K562 (cell line): ENCODE data around the gene ARHGEF12. TPM values are rescaled to one million over a fixed set of nuclear protein-coding genes. Genes with fewer than 3 reads are reported as not detected.

Source experiments
- ARID1B ChIP-seq: fragments of 450-650 bp; IDR thresholded peaks from 2 replicates; pipeline ENCODE4 v1.6.1; 2016; ENCODE audit warnings: antibody characterized with exemption, mild to moderate bottlenecking, inconsistent platforms
- ATF3 ChIP-seq, 2 experiments: fragments of 450-650 bp in 1 of 2; sonication (generic) in 1 of 2; formaldehyde crosslinking in 1 of 2; IDR thresholded peaks in 1 of 2; conservative IDR thresholded peaks in 1 of 2; 2 replicates each; pipeline versions ENCODE4 v1.6.1 to v1.8.1; 2016 to 2023; ENCODE audit warnings: mild to moderate bottlenecking in 2 of 2, moderate library complexity in 2 of 2, inconsistent platforms in 1 of 2, missing genetic modification reagents in 1 of 2
- BRD9 ChIP-seq: fragments of 450-650 bp; IDR thresholded peaks from 2 replicates; pipeline ENCODE4 v1.6.1; 2018; ENCODE audit warnings: low read depth; ENCODE audit not compliant: partially characterized antibody
- CXXC5 ChIP-seq: fragments of 250-450 bp; sonication (Bioruptor Pico); IDR thresholded peaks from 2 replicates; pipeline ENCODE4 v1.8.0; 2022; ENCODE audit warnings: inconsistent platforms, mild to moderate bottlenecking, moderate library complexity
- EP400 ChIP-seq: fragments of 450-650 bp; IDR thresholded peaks from 2 replicates; pipeline ENCODE4 v1.6.1; 2017; ENCODE audit warnings: antibody characterized with exemption, mild to moderate bottlenecking, moderate library complexity
- ILK ChIP-seq: fragments of 450-650 bp; IDR thresholded peaks from 2 replicates; pipeline ENCODE4 v1.6.1; 2016; ENCODE audit warnings: missing genetic modification characterization, low read depth, mild to moderate bottlenecking, missing compliant biosample characterization, moderate library complexity, borderline replicate concordance
- SOX6 ChIP-seq: fragments of 450-650 bp; IDR thresholded peaks from 2 replicates; pipeline ENCODE4 v1.6.1; 2014; ENCODE audit warnings: mild to moderate bottlenecking
- TCF7L2 ChIP-seq: fragments of 150-350 bp; IDR thresholded peaks from 2 replicates; pipeline ENCODE4 v1.6.1; 2016; ENCODE audit warnings: low read depth, mild to moderate bottlenecking, low read length, moderate library complexity
- ZBTB40 ChIP-seq, 2 experiments: fragments of 450-650 bp in 1 of 2; sonication (generic) in 1 of 2; formaldehyde crosslinking in 1 of 2; IDR thresholded peaks; 2 replicates each; pipeline versions ENCODE4 v1.7.1 to v1.9.0; 2016 to 2022; ENCODE audit warnings: inconsistent platforms in 1 of 2, mild to moderate bottlenecking in 1 of 2, missing genetic modification reagents in 1 of 2
- ZC3H8 ChIP-seq: fragments of 450-650 bp; IDR thresholded peaks from 2 replicates; pipeline ENCODE4 v1.6.1; 2017
- ZNF512 ChIP-seq: IDR thresholded peaks from 2 replicates; pipeline ENCODE4 v1.6.1; 2016; ENCODE audit warnings: missing genetic modification characterization, missing compliant biosample characterization
- polyA plus RNA-seq, 8 experiments: library from polyadenylated mRNA; depleted of rRNA in 4 of 8; stranded (reverse) in 5 of 8; unstranded in 3 of 8; fragments of >200 nt; fragmentation: Nextera tagmentation in 2 of 8; fragmentation: Illumina TruSeq in 1 of 8; extraction: Ambion mirVana in 2 of 8; extraction: Trizol in 1 of 8; gene quantifications; 2 replicates each; pipeline versions ENCODE4 v1.2.1 to v1.2.3, GENCODE V29; 2011 to 2014; ENCODE audit warnings: inconsistent platforms in 1 of 8, missing spikeins in 1 of 8
- total RNA-seq, 7 experiments: library from RNA; depleted of rRNA in 6 of 7; stranded (reverse); fragments of >200 nt in 6 of 7; fragmentation: Illumina TruSeq in 2 of 7; extraction: Trizol in 2 of 7; gene quantifications; 2 replicates each; pipeline versions ENCODE4 v1.2.1 to v1.2.3, GENCODE V29; 2011 to 2021; ENCODE audit warnings: low replicate concordance in 1 of 7
- TF ChIP-seq, protein P1 (sequence below): sonication (generic); formaldehyde crosslinking; IDR thresholded peaks from 2 replicates; pipeline ENCODE4 v1.8.0; 2023; ENCODE audit warnings: mild to moderate bottlenecking, missing genetic modification reagents
- TF ChIP-seq, protein P2 (sequence below): sonication (generic); formaldehyde crosslinking; IDR thresholded peaks from 2 replicates; pipeline ENCODE4 v1.8.0; 2022; ENCODE audit warnings: mild to moderate bottlenecking, missing genetic modification reagents

ARHGEF12 gene
- total and polyA plus RNA-seq, 9 of the 15 experiments (the other 6 are each of a cell fraction or from before 2014, with no cell fraction given) = 3.5 to 51.7 (median 29.5) TPM

DNA sequence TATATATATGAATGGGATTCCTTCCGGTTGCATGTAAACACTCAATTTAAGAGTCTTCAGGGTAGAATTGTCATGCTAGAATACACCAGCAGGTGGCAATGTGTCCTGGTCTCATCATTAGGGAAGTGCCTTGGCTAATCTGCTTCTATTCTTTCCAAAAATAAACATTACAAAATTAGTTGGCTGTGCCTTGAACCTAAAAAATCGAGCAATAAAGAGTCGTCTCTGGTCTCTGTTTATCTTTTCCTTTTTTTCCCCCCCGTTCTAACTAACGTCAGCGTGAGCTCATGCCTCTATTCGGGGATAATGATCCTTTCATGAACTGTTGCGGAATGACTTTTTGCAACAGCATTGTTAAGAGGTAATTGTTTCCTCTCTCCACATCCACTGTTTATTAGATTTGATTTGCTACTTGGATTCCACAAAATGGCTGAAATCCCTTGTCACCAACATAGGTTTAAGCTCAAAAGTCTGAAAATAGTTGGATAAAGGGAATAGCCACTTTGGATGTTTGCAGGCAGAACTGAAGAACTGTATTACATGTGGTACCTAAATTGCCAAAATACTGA lies 1.2 kb upstream of the ARHGEF12 start (continued):
- TF ChIP-seq, protein P1, sequence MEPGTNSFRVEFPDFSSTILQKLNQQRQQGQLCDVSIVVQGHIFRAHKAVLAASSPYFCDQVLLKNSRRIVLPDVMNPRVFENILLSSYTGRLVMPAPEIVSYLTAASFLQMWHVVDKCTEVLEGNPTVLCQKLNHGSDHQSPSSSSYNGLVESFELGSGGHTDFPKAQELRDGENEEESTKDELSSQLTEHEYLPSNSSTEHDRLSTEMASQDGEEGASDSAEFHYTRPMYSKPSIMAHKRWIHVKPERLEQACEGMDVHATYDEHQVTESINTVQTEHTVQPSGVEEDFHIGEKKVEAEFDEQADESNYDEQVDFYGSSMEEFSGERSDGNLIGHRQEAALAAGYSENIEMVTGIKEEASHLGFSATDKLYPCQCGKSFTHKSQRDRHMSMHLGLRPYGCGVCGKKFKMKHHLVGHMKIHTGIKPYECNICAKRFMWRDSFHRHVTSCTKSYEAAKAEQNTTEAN (CRISPR knock-in tag) = no peak
- no peak for TF ChIP-seq ILK (tag)
- TF ChIP-seq BRD9 = peak; percentile 69
- peak; percentile 38; the same call in 1 of the 2 replicates for TF ChIP-seq ZBTB40 (IDR thresholded peaks at IDR 0.05)
- no peak for TF ChIP-seq ZBTB40 (CRISPR knock-in tag; IDR thresholded peaks at IDR 0.05)
- TF ChIP-seq ARID1B = 0 out of 2 replicates have a peak, but pooled peaks have one; percentile 15
- TF ChIP-seq ATF3 (IDR thresholded peaks at IDR 0.05) = peak; percentile 47
- TF ChIP-seq ATF3 (CRISPR knock-in tag; conservative IDR thresholded peaks at IDR 0.05) = no peak
- TF ChIP-seq EP400 = peak; percentile 14; the same call in 1 of the 2 replicates
- peak; percentile 47; the same call in 1 of the 2 replicates for TF ChIP-seq SOX6
- no peak for TF ChIP-seq ZNF512 (tag)
- TF ChIP-seq, protein P2, sequence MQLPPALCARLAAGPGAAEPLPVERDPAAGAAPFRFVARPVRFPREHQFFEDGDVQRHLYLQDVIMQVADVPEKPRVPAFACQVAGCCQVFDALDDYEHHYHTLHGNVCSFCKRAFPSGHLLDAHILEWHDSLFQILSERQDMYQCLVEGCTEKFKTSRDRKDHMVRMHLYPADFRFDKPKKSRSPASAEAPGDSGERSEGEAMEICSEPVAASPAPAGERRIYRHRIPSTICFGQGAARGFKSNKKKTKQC (CRISPR knock-in tag) = no peak
- no peak for TF ChIP-seq ZC3H8
- TF ChIP-seq TCF7L2 = no peak
- TF ChIP-seq CXXC5 (CRISPR knock-in tag) = no peak
